AG09319 (cell line): ENCODE measurements around the gene PTPN1.
A peak's percentile ranks its signal among the peaks of the same experiment; 100 is the strongest.

Source experiments
- DNase-seq: peaks from one replicate; pipeline ENCODE4 v3.0.0-alpha.2; 2010; ENCODE audit warnings: low read depth; ENCODE audit errors: extremely low read depth
- CTCF ChIP-seq: IDR thresholded peaks from 2 replicates; pipeline ENCODE4 v1.5.1; 2011; ENCODE audit warnings: low read depth, mild to moderate bottlenecking, inconsistent platforms, low read length, moderate library complexity

The PTPN1 gene

GRCh38 chr20:50585214-50585613, 75.0 kb downstream of the PTPN1 start:
- TF ChIP-seq CTCF = no peak
- DNase-seq = no peak

- no peak for TF ChIP-seq CTCF
These were observed 75.5 kb downstream of the PTPN1 start for GRCh38 chr20:50585678-50586077.

GRCh38 chr20:50586531-50587232, 76.5 kb downstream of the PTPN1 start:
- no peak for TF ChIP-seq CTCF
- DNase-seq = no peak

More at GRCh38 chr20:50585678-50586077, 75.5 kb downstream of the PTPN1 start:
- no peak for DNase-seq

GRCh38 chr20:50587291-50587961, 77.2 kb downstream of the PTPN1 start:
- no peak for TF ChIP-seq CTCF
- no peak for DNase-seq

GRCh38 chr20:50588034-50588736, 78.0 kb downstream of the PTPN1 start:
- no peak for DNase-seq
- TF ChIP-seq CTCF = peak; percentile 96

- DNase-seq = no peak
- TF ChIP-seq CTCF = no peak
These were observed 79.6 kb downstream of the PTPN1 start for GRCh38 chr20:50589548-50590347.
